ENCODE data around the gene KBTBD4.
"Not testable (repeated sequence)": the region's sequence is repeated elsewhere in the genome, so short reads cannot be mapped to it uniquely, and the experiment has no call there.

The KBTBD4 gene

GRCh38 chr11:47527186-47527585 lies 51.6 kb downstream of the KBTBD4 start:
- H3K27ac ChIP-seq, result no peak overlapping the region
- H3K27me3 ChIP-seq (replicated peaks), result no peaks in the 10 kb centered on the region
- H3K4me3 ChIP-seq (ENCODE audit: low read depth, low read length), result no peak overlapping the region
- TF ChIP-seq, protein P1, sequence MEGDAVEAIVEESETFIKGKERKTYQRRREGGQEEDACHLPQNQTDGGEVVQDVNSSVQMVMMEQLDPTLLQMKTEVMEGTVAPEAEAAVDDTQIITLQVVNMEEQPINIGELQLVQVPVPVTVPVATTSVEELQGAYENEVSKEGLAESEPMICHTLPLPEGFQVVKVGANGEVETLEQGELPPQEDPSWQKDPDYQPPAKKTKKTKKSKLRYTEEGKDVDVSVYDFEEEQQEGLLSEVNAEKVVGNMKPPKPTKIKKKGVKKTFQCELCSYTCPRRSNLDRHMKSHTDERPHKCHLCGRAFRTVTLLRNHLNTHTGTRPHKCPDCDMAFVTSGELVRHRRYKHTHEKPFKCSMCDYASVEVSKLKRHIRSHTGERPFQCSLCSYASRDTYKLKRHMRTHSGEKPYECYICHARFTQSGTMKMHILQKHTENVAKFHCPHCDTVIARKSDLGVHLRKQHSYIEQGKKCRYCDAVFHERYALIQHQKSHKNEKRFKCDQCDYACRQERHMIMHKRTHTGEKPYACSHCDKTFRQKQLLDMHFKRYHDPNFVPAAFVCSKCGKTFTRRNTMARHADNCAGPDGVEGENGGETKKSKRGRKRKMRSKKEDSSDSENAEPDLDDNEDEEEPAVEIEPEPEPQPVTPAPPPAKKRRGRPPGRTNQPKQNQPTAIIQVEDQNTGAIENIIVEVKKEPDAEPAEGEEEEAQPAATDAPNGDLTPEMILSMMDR (IDR thresholded peaks at IDR 0.05; ENCODE audit: low read depth, low read length, missing control alignments), result no peak
- peaks cover 3% of the 10 kb centered on the region for H3K36me3 ChIP-seq (replicated peaks)
- in situ Hi-C loops (cut with HindIII; ENCODE audit: low pct_ligation_motif_present, low sequenced_read_pairs), result no loop called here
- DNase-seq, result no peak

DNA sequence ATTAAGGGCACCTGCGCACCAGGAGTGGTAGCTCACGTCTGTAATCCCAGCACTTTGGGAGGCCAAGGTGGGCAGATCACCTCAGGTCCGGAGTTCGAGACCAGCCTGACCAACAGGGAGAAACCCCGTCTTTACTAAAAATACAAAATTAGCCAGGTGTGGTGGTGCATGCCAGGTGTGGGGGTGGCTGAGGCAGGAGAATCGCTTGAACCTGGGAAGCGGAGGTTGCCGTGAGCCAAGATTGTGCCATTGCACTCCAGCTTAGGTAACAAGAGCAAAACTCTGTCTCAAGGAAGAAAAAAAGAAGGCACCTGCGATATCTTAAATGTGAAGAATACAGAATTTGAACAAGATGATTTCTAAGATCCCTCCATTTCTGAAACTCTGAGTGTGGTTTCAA lies 52.7 kb downstream of the KBTBD4 start:
- H3K4me3 ChIP-seq (ENCODE audit: low read depth, low read length); in situ Hi-C loops (cut with HindIII; ENCODE audit: low pct_ligation_motif_present, low sequenced_read_pairs); H3K27me3 ChIP-seq (replicated peaks); H3K27ac ChIP-seq; DNase-seq; H3K36me3 ChIP-seq (replicated peaks): not testable (repeated sequence)

DNA sequence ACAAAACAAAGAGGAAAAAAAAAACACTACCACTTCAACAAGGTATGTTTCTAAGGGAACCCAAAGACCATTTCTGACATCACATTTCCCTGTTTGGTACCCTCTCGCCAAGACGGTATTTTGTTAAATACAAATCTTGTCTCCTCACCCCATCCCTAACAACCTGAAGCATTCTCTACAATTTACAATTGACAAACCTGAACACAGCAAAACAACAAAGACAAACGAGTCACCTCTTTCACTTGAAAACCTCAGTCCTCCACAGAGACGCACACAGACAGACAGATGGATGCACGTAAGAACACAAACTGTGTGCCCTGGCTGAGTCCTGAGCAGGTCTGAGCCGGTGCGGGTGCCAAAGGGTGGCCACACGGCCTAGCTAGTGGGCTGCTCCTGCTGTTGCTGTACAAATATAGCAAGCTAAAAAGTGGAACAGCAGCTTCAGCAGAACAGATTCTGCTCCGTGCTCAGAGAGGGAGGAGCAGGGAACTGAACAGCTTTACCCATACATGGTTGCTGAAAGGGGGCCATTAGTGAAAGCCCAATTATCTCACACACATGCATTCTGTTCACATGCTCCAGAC lies 54.4 kb downstream of the KBTBD4 start:
- H3K27ac ChIP-seq, result peak overlapping the region; percentile 75
- no peak overlapping the region for H3K4me3 ChIP-seq (ENCODE audit: low read depth, low read length)
- H3K36me3 ChIP-seq (replicated peaks), result no peaks in the 10 kb centered on the region
- DNase-seq, result no peak
- in situ Hi-C loops (cut with HindIII; ENCODE audit: low pct_ligation_motif_present, low sequenced_read_pairs), result no loop called here
- TF ChIP-seq, protein P1 (IDR thresholded peaks at IDR 0.05; ENCODE audit: low read depth, low read length, missing control alignments), result no peak
- no peaks in the 10 kb centered on the region for H3K27me3 ChIP-seq (replicated peaks)

- Histone ChIP-seq H3K36me3 (replicated peaks) (no peaks in the 10 kb centered on the region), H3K27ac (peak overlapping the region; percentile 75), H3K27me3 (replicated peaks) (no peaks in the 10 kb centered on the region), H3K4me3 (ENCODE audit: low read depth, low read length) (no peak overlapping the region)
- peak; percentile 83 for DNase-seq
- in situ Hi-C loops (cut with HindIII; ENCODE audit: low pct_ligation_motif_present, low sequenced_read_pairs), result no loop called here
- TF ChIP-seq, protein P1 (IDR thresholded peaks at IDR 0.05; ENCODE audit: low read depth, low read length, missing control alignments), result no peak
These were observed 55.1 kb downstream of the KBTBD4 start for GRCh38 chr11:47523490-47524225.

All from brain microvascular endothelial cell (primary cell).